B cell (primary cell): ENCODE measurements around the gene CREB3. TPM values are rescaled to one million over a fixed set of nuclear protein-coding genes. Genes with fewer than 3 reads are reported as not detected.
A peak's percentile ranks its signal among the peaks of the same experiment; 100 is the strongest.

Experiments
- ATAC-seq: fragments of 200-7000 bp; cut with Tn5 transposase; one replicate; pipeline ENCODE4 v1.10.0; 2021; ENCODE audit warnings: low read depth, mild to moderate bottlenecking, moderate number of reproducible peaks, moderate library complexity
- CTCF ChIA-PET: fragments of 350-600 bp; sonication (Branson Sonifier 250); formaldehyde crosslinking; loops from one replicate; lab custom pipeline; 2021; ENCODE audit warnings: antibody characterized with exemption, inconsistent platforms; lab: Charles Lee
- POLR2A ChIA-PET: fragments of 350-600 bp; sonication (Branson Sonifier 250); formaldehyde crosslinking; loops from one replicate; lab custom pipeline; 2021; ENCODE audit warnings: antibody characterized with exemption; lab: Charles Lee
- DNase-seq: peaks from one replicate; pipeline ENCODE4 v3.0.0; 2013
- H2AFZ ChIP-seq: 2 replicates; pipeline ENCODE4 v1.6.1; 2012; ENCODE audit warnings: mild to moderate bottlenecking, low read depth, low read length; ENCODE audit not compliant: insufficient read depth, poor library complexity, severe bottlenecking
- H3K27ac ChIP-seq, 2 donors: 1 replicate in 1 of 2; 2 replicates in 1 of 2; pipeline ENCODE4 v1.5.1; 2012 to 2013; ENCODE audit warnings: low read length in 2 of 2, mild to moderate bottlenecking in 2 of 2, moderate library complexity in 1 of 2
- H3K27me3 ChIP-seq, 4 experiments: fragments of 200-600 bp in 1 of 4; sonication (generic) in 1 of 4; replicated peaks in 1 of 4; 1 replicate in 2 of 4; 2 replicates in 2 of 4; pipeline versions ENCODE4 v1.6.1 to v1.7.0; 2013 to 2016; ENCODE audit warnings: low read length in 3 of 4, mild to moderate bottlenecking in 2 of 4, mixed read lengths in 1 of 4, moderate library complexity in 1 of 4; ENCODE audit not compliant: insufficient read depth in 4 of 4, control insufficient read depth in 3 of 4; ENCODE audit errors: control extremely low read depth in 1 of 4
- H3K36me3 ChIP-seq, 2 experiments: replicated peaks in 1 of 2; 1 replicate in 1 of 2; 2 replicates in 1 of 2; pipeline versions ENCODE4 v1.6.1 to v1.7.1; 2013; ENCODE audit warnings: low read length in 1 of 2; ENCODE audit not compliant: insufficient read depth in 2 of 2, control insufficient read depth in 1 of 2; ENCODE audit errors: control extremely low read depth in 1 of 2, extremely low read depth in 1 of 2
- H3K4me1 ChIP-seq, 2 donors: fragments of 200-600 bp in 1 of 2; sonication (generic) in 1 of 2; 1 replicate in 1 of 2; 2 replicates in 1 of 2; pipeline versions ENCODE4 v1.5.1 to v1.6.1; 2013 to 2017; ENCODE audit warnings: low read length in 2 of 2; ENCODE audit not compliant: control insufficient read depth in 2 of 2, insufficient read depth in 2 of 2
- H3K4me2 ChIP-seq: replicated peaks from 2 replicates; pipeline ENCODE3; 2012; ENCODE audit warnings: mild to moderate bottlenecking, low read depth, low read length; ENCODE audit not compliant: poor library complexity, severe bottlenecking
- H3K4me3 ChIP-seq, 5 experiments: fragments of 200-600 bp in 1 of 5; sonication (generic) in 1 of 5; 1 replicate in 3 of 5; 2 replicates in 2 of 5; pipeline versions ENCODE4 v1.5.1 to v1.7.0; 2011 to 2016; ENCODE audit warnings: low read length in 4 of 5, mild to moderate bottlenecking in 4 of 5, low read depth in 2 of 5, control low read depth in 1 of 5, moderate library complexity in 1 of 5; ENCODE audit not compliant: insufficient read depth in 1 of 5; ENCODE audit errors: control extremely low read depth in 1 of 5, extremely low read depth in 1 of 5
- H3K79me2 ChIP-seq: fragments of 200-600 bp; sonication (generic); one replicate; pipeline ENCODE4 v1.6.0; 2016; ENCODE audit warnings: low read length; ENCODE audit not compliant: control insufficient read depth, insufficient read depth
- H3K9ac ChIP-seq: fragments of 200-600 bp; sonication (generic); 2 replicates; pipeline ENCODE4 v1.6.1; 2017; ENCODE audit warnings: mild to moderate bottlenecking, low read length, moderate library complexity
- H3K9me3 ChIP-seq, 3 donors: one replicate each; pipeline versions ENCODE4 v1.6.1 to v1.7.1; 2013; ENCODE audit warnings: low read length in 2 of 3; ENCODE audit not compliant: control insufficient read depth in 2 of 3, insufficient read depth in 1 of 3; ENCODE audit errors: control extremely low read depth in 1 of 3
- H4K20me1 ChIP-seq: 2 replicates; pipeline ENCODE4 v1.6.0; 2012; ENCODE audit warnings: mild to moderate bottlenecking, low read length; ENCODE audit not compliant: insufficient read depth, control insufficient read depth, poor library complexity, severe bottlenecking
- H3K27ac Mint-ChIP-seq: one replicate; pipeline ENCODE4 v1.8.0; 2021; ENCODE audit warnings: mixed read lengths
- H3K27me3 Mint-ChIP-seq: one replicate; pipeline ENCODE4 v1.8.0; 2021; ENCODE audit warnings: mixed read lengths
- H3K4me1 Mint-ChIP-seq: one replicate; pipeline ENCODE4 v1.8.0; 2021; ENCODE audit warnings: mixed read lengths
- H3K4me3 Mint-ChIP-seq: one replicate; pipeline ENCODE4 v1.8.0; 2021; ENCODE audit warnings: mixed read lengths
- H3K9me3 Mint-ChIP-seq: one replicate; pipeline ENCODE4 v1.8.0; 2022; ENCODE audit warnings: mixed read lengths; ENCODE audit not compliant: insufficient read depth
- CTCF ChIP-seq: fragments of 200-600 bp; IDR thresholded peaks from one replicate; pipeline ENCODE4 v1.8.0; 2022; ENCODE audit warnings: antibody characterized with exemption, mild to moderate bottlenecking
- EZH2 ChIP-seq: IDR thresholded peaks from 2 replicates; pipeline ENCODE4 v1.6.1; 2012; ENCODE audit warnings: borderline replicate concordance, low read depth, mild to moderate bottlenecking, moderate library complexity, low read length; ENCODE audit not compliant: insufficient read depth, poor library complexity, severe bottlenecking
- WGBS: methylation state at CpG from one replicate; pipeline ENCODE4 v1.1.5; 2013; ENCODE audit warnings: missing lambda C conversion rate; ENCODE audit not compliant: insufficient coverage; 5-methylcytosine and 5-hydroxymethylcytosine counted together
- intact Hi-C: fragments of 100-400 bp; cut with micrococcal nuclease; formaldehyde crosslinking; loops from one replicate; pipeline ENCODE4 v1.10.0; 2022
- polyA plus RNA-seq: library from polyadenylated mRNA; depleted of rRNA; stranded (reverse); fragments of >200 nt; gene quantifications from 2 replicates; pipeline ENCODE4 v1.2.3, GENCODE V29; 2012
- total RNA-seq, 2 donors: library from RNA; stranded (reverse); fragments of 120-200 nt in 1 of 2; gene quantifications; 1 replicate in 1 of 2; 2 replicates in 1 of 2; pipeline versions ENCODE4 v1.2.3 to v1.2.4, GENCODE V29; 2013 to 2022

Gene CREB3
- total and polyA plus RNA-seq, 2 donors (not counting 1 experiment from before 2014, with no cell fraction given) = 12.3 to 20.7 TPM

GRCh38 chr9:35717132-35717870, 15.2 kb upstream of the CREB3 start:
- Histone ChIP-seq H3K27me3 (no peaks in the 10 kb centered on the region), H3K36me3 (peaks cover 15 to 96% of the 10 kb centered on the region in 2 experiments), H3K4me2 (no peak overlapping the region), H3K27ac (no peak overlapping the region), H2AFZ (no peak overlapping the region), H3K9ac (no peak overlapping the region), H3K79me2 (peaks cover 33% of the 10 kb centered on the region), H4K20me1 (peaks cover 36% of the 10 kb centered on the region), H3K9me3 (no peaks in the 10 kb centered on the region), H3K4me3 (no peak overlapping the region), H3K4me1 (peaks cover 16 to 24% of the 10 kb centered on the region in 2 donors)
- WGBS = 98% methylated on average over 13 of the region's 14 CpGs
- Mint-ChIP-seq H3K9me3 (no peaks in the 10 kb centered on the region), H3K4me3 (no peak overlapping the region), H3K27me3 (no peaks in the 10 kb centered on the region), H3K4me1 (peaks cover 26% of the 10 kb centered on the region), H3K27ac (peak overlapping the region; percentile 53)
- no peak for ATAC-seq
- POLR2A ChIA-PET = interaction anchor here (3.5 kb wide), 1 partner anchor 14 kb away, joined by 21 read pairs; the partner anchor contains the start of genes CREB3 and TLN1
- CTCF ChIA-PET = interaction anchor here (1.1 to 20.4 kb wide), 11 partner anchors 14 to 109 kb away, joined by 3 to 195 read pairs (median 4); partner anchors contain the start of genes CCDC107, RMRP and TPM2
- TF ChIP-seq EZH2 = no peak
- TF ChIP-seq CTCF = no peak
- intact Hi-C loops = no loop called here
- no peak for DNase-seq
